8988T (cell line): ENCODE measurements around the gene GSDMA.

Source experiments
- DNase-seq: peaks from one replicate; pipeline ENCODE4 v3.0.0; 2011

Gene GSDMA

GRCh38 chr17:39963829-39964228, 1.0 kb downstream of the GSDMA start:
- no peak for DNase-seq

- DNase-seq, result no peak
These were observed 2.4 kb downstream of the GSDMA start for GRCh38 chr17:39965017-39965699.

DNA sequence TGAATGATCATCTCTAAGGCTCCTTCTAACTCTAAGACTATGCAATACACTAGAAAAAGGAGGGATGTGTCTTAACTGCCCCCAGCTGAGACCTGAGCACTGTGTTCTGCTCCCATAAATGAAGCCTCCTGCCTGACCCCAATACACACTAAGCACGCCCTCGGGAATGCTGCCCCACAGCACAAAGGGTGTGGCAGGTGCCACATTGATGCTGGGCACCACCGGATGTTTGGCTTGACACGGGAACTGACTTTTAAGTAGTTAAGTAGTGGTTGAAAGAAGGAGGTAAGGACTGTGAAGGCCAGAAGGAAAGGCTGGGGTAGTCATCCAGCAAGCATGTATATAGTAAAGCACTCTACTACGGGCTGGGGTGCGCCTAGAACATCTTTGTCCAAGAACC, 4.0 kb downstream of the GSDMA start:
- no peak for DNase-seq

DNA sequence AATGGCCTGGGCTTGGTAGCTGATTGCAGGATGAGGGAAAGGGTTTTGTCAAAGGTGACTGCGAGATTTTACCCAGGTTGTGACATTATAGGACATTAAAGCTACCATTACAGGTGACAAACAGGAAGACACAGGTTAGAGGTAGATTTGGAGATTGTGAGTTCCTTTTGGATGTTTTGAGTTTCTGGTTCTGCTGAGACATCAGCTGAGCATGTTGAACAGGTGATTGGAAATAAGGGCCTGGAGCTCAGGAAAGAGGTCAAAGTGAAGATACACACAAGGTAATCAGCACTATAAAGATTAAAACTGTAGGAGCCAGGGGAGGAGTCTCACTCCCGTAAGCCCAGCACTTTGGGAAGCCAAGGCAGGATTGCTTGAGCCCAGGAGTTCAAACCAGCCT, 6.0 kb downstream of the GSDMA start:
- DNase-seq, result no peak

- DNase-seq, result no peak
These were observed 6.6 kb downstream of the GSDMA start for GRCh38 chr17:39969375-39969774.

DNA sequence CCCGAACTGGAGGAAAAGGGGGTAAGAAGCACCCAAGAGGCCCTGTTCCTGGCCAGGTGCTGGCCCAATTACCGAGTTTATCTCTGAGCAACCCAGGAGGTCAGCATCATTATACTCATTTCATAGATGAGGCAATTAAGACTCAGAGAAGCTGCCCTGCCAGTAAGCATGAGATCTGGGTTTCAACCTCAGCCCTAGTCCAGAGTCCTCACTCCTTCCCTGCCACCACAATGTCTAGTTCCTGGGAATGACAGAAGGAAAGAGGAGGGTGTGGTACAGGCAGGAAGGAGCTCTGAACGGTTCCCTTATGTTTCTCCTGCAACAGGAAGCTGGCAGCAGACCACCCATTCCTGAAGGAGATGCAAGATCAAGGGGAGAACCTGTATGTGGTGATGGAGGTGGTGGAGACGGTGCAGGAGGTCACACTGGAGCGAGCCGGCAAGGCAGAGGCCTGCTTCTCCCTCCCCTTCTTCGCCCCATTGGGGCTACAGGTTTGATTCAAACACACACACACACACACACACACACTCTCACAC, 7.4 kb downstream of the GSDMA start:
- DNase-seq, result no peak

GRCh38 chr17:39971076-39971603, 8.3 kb downstream of the GSDMA start:
- DNase-seq, result no peak

DNA sequence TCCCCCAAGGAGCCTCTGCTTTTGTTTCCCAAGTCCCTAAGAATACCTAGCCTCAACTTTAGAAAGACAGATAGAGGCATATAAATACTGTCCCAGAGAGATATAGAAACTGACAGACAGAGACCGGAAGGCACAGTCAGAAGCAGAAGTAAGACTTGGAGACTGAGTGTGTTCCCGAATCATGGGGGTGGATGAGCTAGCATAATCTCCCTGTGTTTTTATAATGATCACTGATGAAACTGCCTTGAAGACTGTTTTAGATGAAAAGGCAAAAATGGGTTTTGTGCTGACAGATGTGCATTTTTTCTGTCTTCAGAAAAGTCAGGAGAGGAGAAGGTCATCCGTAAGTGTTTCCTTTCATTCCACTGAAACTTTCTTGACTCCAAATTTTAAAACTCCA, 9.5 kb downstream of the GSDMA start:
- DNase-seq, result no peak

GRCh38 chr17:39973496-39973895, 10.7 kb downstream of the GSDMA start:
- DNase-seq, result no peak

DNA sequence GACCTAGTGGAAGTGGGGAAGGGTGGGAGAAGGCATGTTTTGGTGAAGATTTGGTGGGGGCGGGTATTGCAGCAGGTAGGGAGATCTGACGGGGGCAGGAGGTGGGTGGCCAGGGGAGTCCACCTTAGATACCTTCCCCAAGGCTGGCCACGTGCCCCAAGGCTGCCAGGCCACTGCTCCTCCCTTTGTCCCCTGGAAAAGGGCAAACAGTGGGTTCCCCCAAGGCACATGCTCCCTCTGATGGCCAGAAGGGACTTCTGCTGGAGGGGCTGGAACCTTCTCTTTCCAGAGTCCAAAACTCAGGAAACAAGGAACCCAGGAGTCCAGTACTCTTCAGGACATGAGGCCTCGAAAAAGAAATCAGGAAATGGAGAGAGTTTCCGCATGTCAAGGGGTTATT, 11.6 kb downstream of the GSDMA start:
- no peak for DNase-seq

DNA sequence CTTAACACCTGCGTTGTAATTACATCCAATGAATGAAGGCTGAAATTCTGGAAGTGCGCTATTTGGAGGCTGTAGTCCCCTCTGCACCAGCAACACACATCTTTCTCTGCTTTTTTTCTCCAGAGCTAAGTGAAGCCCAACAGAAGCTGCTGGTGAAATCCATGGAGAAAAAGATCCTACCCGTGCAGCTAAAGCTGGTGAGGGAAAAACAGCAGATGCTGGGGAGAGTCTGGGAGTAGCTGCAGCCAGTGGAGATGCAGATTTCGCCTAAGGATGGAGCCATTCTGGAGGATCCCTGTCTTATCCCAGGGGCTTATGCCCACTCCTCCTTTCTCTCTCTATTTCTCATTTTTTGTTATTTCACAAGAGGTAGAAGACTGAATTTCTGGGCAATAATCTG, 13.0 kb downstream of the GSDMA start:
- no peak for DNase-seq

DNA sequence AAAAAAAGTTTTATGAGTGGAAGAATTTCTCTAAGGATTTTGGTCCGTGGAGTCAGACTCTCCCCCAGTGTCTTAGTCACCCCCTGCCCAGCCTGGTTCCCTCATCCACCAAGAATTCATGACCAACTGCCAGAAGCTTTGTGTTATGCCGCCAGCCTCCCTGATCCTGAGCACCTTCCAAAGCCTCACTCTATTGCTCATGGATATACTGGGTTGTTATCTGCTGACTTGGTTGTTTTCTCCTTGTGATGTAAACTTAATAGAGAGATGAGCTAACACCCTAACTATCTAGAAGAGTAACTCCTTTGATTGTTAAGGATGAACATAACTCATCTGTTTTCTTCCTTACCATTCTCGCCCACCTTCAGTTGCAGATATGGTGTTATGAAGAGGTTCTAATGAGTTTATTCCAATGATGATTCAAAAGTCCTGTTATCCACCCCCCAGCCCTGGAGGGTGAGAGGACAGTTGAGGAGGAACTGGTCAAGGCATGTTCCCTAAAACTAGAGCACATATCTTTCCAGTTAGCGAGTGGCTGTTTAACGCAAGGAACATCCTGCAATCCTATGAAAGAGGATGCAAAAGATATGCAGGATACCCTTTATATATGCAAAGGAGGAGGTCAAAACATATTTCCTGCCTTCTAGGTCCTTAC, 16.3 kb downstream of the GSDMA start:
- no peak for DNase-seq

DNA sequence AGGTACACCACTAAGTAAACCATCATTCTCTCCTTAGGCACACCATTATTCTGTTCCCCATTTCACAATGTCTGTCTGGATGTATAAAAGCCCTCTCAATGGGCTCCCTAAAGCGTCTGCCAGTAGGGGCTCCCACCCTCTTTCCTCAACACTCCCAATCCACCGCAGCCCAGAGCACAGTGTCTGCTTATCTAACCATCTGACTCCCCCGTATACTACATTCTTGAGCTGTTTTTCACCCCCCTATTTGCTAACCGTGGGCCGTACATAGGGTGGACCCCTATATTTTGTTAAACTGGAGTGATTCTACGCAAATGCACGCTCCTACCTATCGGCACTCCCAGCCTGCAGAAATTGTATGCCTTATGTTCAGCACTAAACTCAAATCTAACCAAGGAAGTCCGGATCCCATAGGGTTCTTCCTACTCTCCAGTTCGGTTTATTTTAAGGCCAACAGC, 17.1 kb downstream of the GSDMA start:
- no peak for DNase-seq

DNA sequence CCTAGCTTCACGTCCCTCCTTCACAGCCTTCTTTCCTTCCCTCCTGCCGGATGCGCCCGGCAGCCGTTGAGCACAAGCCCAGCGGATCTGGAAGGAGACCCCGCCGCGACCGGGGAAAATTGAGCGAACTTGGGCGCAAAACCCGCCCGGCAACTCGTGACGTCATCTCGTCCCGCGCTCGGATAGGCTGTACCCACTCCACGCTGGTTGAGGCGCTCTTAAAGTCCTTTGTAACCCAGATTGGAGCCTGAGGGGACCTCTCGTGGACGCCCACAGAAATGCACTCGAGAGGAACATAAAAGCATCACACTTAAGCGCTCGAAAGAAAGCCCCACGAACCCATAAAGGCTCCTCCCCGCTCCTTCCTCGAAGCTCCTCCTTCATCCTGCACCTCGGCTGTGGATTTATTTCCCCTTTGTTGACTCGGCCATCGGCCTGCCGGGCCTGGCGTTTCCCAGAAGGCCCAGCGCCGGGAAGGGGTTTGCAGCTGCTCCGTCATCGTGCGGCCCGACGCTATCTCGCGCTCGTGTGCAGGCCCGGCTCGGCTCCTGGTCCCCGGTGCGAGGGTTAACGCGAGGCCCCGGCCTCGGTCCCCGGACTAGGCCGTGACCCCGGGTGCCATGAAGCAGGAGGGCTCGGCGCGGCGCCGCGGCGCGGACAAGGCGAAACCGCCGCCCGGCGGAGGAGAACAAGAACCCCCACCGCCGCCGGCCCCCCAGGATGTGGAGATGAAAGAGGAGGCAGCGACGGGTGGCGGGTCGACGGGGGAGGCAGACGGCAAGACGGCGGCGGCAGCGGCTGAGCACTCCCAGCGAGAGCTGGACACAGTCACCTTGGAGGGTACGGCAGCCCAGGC, 17.8 kb downstream of the GSDMA start, which contains the start of gene PSMD3:
TSS of gene PSMD3 (plus strand) at position 457 of the 856 bp plus-strand sequence. CDS start at position 621, 164 bp downstream.
- peak; percentile 58 for DNase-seq

- DNase-seq, result no peak
These were observed 18.5 kb downstream of the GSDMA start for GRCh38 chr17:39981207-39981741.

DNA sequence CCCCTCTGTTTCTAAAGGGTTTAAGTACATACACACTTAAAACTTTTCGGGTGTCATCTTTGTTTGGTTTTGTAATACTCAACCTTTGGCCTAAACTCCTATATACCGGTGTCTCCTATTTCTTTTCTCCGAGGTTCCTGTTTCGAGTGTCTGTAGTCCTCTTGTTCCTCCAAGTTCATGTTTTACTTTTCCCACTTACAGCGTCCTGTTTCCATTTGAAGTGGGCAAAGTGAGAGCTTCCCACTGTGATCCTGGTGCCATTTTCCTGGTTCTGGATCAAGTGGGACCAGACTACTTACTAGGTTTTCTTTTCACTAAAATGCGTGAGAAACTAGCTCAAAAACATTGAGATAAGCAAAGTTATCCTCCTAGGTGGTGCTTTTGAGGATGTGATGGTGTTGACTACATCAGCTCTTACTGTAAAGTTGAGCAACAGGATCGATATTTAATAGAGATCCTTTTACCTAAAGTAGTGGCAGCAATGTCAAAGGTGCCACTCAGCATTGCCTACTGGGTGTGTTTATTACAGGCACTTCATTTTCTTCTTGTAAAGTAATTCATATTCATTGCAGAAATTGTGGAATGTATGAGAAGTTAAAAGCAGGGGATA, 19.1 kb downstream of the GSDMA start:
- DNase-seq, result no peak

GRCh38 chr17:39988206-39988810, 25.5 kb downstream of the GSDMA start:
- DNase-seq, result no peak

DNA sequence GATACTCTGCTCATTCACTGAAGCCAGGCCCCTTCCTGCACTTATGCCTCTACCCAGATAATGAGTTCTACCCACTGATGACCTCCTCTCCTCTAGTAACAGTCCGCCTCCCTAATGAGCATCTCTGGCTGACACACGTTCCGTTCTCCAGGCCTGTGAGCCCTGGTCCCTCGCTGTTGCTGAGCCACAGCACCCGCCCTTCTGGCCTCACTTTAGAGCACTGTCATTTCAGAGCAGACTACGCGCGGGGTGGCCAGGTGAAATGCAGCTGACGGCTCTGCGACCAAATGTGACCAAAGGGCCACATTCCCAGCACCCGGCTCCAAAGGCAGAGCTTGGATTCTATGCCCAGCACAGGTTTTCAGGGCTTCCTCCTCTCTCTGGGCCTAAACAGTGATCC, 31.6 kb downstream of the GSDMA start:
- DNase-seq, result no peak

DNA sequence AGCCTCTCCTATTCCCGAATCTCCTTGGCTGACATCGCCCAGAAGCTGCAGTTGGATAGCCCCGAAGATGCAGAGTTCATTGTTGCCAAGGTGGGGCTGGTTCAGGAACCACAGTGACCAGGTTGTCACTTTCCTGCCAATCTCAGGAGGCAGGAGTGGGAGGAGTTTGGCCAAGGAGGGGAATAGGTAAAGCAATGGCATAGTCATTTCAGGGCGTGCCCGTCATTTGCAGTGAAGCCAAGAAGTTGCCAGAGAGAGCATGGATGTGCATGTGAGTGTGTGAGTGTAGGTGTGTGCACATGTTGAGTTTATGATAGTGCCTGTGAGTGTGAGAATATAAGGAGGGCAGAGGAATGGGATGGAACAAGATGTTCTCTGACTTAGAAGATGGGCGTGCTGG, 32.6 kb downstream of the GSDMA start:
- DNase-seq, result no peak

- no peak for DNase-seq
These were observed 33.4 kb downstream of the GSDMA start for GRCh38 chr17:39996162-39996561.

- DNase-seq, result no peak
These were observed 34.0 kb downstream of the GSDMA start for GRCh38 chr17:39996800-39997199.

DNA sequence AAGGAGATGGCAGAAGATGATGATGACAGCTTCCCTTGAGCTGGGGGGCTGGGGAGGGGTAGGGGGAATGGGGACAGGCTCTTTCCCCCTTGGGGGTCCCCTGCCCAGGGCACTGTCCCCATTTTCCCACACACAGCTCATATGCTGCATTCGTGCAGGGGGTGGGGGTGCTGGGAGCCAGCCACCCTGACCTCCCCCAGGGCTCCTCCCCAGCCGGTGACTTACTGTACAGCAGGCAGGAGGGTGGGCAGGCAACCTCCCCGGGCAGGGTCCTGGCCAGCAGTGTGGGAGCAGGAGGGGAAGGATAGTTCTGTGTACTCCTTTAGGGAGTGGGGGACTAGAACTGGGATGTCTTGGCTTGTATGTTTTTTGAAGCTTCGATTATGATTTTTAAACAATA, 34.7 kb downstream of the GSDMA start:
- DNase-seq, result no peak
